GM23338 (cell line): ENCODE results near the gene BRI3. TPM values are rescaled to one million over a fixed set of nuclear protein-coding genes. Genes with fewer than 3 reads are reported as not detected.

Experiments
- ATAC-seq: fragments of 200-7000 bp; cut with Tn5 transposase; 3 replicates; pipeline ENCODE4 v1.9.1; 2020
- DNase-seq: peaks from one replicate; pipeline ENCODE4 v3.0.0-alpha.2; 2015; ENCODE audit warnings: low spot score
- H2AFZ ChIP-seq: fragments of 200-600 bp; sonication (generic); 2 replicates; pipeline ENCODE4 v1.8.0; 2016; ENCODE audit warnings: antibody characterized with exemption, mild to moderate bottlenecking, moderate library complexity
- H3F3A ChIP-seq: fragments of 200-600 bp; sonication (generic); replicated peaks from 2 replicates; pipeline ENCODE4 v1.8.0; 2017; ENCODE audit warnings: antibody characterized with exemption, mixed run types, low read depth
- H3K27ac ChIP-seq: fragments of 200-600 bp; sonication (generic); 2 replicates; pipeline ENCODE4 v1.6.1; 2016; ENCODE audit warnings: low read depth
- H3K27me3 ChIP-seq: fragments of 200-600 bp; sonication (generic); 2 replicates; pipeline ENCODE4 v1.8.0; 2016; ENCODE audit warnings: mild to moderate bottlenecking, mixed run types, moderate library complexity; ENCODE audit not compliant: insufficient read depth
- H3K36me3 ChIP-seq: fragments of 200-600 bp; sonication (generic); 2 replicates; pipeline ENCODE4 v1.8.0; 2016; ENCODE audit warnings: mild to moderate bottlenecking; ENCODE audit not compliant: insufficient read depth
- H3K4me1 ChIP-seq: fragments of 200-600 bp; sonication (generic); 2 replicates; pipeline ENCODE4 v1.8.0; 2016; ENCODE audit warnings: mild to moderate bottlenecking, moderate library complexity; ENCODE audit not compliant: insufficient read depth
- H3K4me2 ChIP-seq: fragments of 200-600 bp; sonication (generic); 2 replicates; pipeline ENCODE4 v1.7.1; 2017; ENCODE audit warnings: mixed run types
- H3K4me3 ChIP-seq: fragments of 200-600 bp; sonication (generic); 2 replicates; pipeline ENCODE4 v1.6.1; 2016; ENCODE audit warnings: mixed run types
- H3K79me2 ChIP-seq: fragments of 200-600 bp; sonication (generic); replicated peaks from 2 replicates; pipeline ENCODE4 v1.8.0; 2017; ENCODE audit warnings: mild to moderate bottlenecking; ENCODE audit not compliant: insufficient read depth
- H3K9me2 ChIP-seq: fragments of 200-600 bp; sonication (generic); 2 replicates; pipeline ENCODE4 v1.8.0; 2017; ENCODE audit not compliant: insufficient read depth
- H4K20me1 ChIP-seq: fragments of 200-600 bp; sonication (generic); replicated peaks from 2 replicates; pipeline ENCODE4 v1.8.0; 2017; ENCODE audit warnings: mild to moderate bottlenecking; ENCODE audit not compliant: insufficient read depth
- H3K27ac Mint-ChIP-seq: 2 replicates; pipeline ENCODE4 v1.8.0; 2020; ENCODE audit warnings: inconsistent platforms, mild to moderate bottlenecking, moderate library complexity, mixed read lengths
- H3K27me3 Mint-ChIP-seq: 3 replicates; pipeline ENCODE4 v1.8.0; 2022; ENCODE audit warnings: low read depth, mild to moderate bottlenecking, moderate library complexity, mixed read lengths, inconsistent platforms; ENCODE audit not compliant: insufficient read depth, poor library complexity
- H3K36me3 Mint-ChIP-seq: 3 replicates; pipeline ENCODE4 v1.8.0; 2021; ENCODE audit warnings: low read depth, mild to moderate bottlenecking, inconsistent platforms, moderate library complexity, mixed read lengths
- H3K4me1 Mint-ChIP-seq: 3 replicates; pipeline ENCODE4 v1.8.0; 2020; ENCODE audit warnings: mild to moderate bottlenecking, inconsistent platforms, mixed read lengths
- H3K4me3 Mint-ChIP-seq: 3 replicates; pipeline ENCODE4 v1.8.0; 2021; ENCODE audit warnings: moderate library complexity, mild to moderate bottlenecking, inconsistent platforms, mixed read lengths
- H3K9me3 Mint-ChIP-seq: 3 replicates; pipeline ENCODE4 v1.8.0; 2020; ENCODE audit warnings: moderate library complexity, mild to moderate bottlenecking, inconsistent platforms, mixed read lengths
- CREB1 ChIP-seq: fragments of 250-450 bp; sonication (Bioruptor Pico); IDR thresholded peaks from 2 replicates; pipeline ENCODE4 v1.5.0; 2020; ENCODE audit warnings: low read depth, mild to moderate bottlenecking, moderate library complexity
- EZH2 ChIP-seq: fragments of 200-600 bp; sonication (generic); IDR thresholded peaks from one replicate; pipeline ENCODE4 v1.8.0; 2017; ENCODE audit warnings: antibody characterized with exemption, mild to moderate bottlenecking, low read depth; ENCODE audit not compliant: unreplicated experiment
- EZH2phosphoT487 ChIP-seq: fragments of 200-600 bp; sonication (generic); IDR thresholded peaks from one replicate; pipeline ENCODE4 v1.8.1; 2018; ENCODE audit warnings: antibody characterized with exemption; ENCODE audit not compliant: unreplicated experiment
- JUNB ChIP-seq: IDR thresholded peaks from one replicate; pipeline ENCODE4 v1.6.1; 2016; ENCODE audit warnings: antibody characterized with exemption; ENCODE audit not compliant: unreplicated experiment
- NANOG ChIP-seq: IDR thresholded peaks from 2 replicates; pipeline ENCODE4 v1.6.1; 2016; ENCODE audit warnings: antibody characterized with exemption, borderline replicate concordance
- POLR2AphosphoS5 ChIP-seq: IDR thresholded peaks from 2 replicates; pipeline ENCODE4 v1.6.1; 2016; ENCODE audit warnings: antibody characterized with exemption, low read depth
- STAT1 ChIP-seq: IDR thresholded peaks from one replicate; pipeline ENCODE4 v1.6.1; 2016; ENCODE audit warnings: antibody characterized with exemption; ENCODE audit not compliant: unreplicated experiment
- ZNF114 ChIP-seq: fragments of 250-450 bp; sonication (Bioruptor Pico); IDR thresholded peaks from 2 replicates; pipeline ENCODE4 v1.5.0; 2020; ENCODE audit warnings: mild to moderate bottlenecking, moderate library complexity
- ZNF331 ChIP-seq: fragments of 250-450 bp; sonication (Bioruptor Pico); IDR thresholded peaks from 2 replicates; pipeline ENCODE4 v1.5.0; 2020; ENCODE audit warnings: low read depth, mild to moderate bottlenecking, moderate library complexity
- polyA plus RNA-seq: library from polyadenylated mRNA; unstranded; fragments of >200 nt; fragmentation: Nextera tagmentation; extraction: Ambion mirVana; gene quantifications from 2 replicates; pipeline ENCODE4 v1.2.1, GENCODE V29; 2016
- total RNA-seq: library from RNA; depleted of rRNA; stranded (reverse); fragments of >200 nt; shearing (Covaris generic); gene quantifications from 2 replicates; pipeline ENCODE4 v1.2.3, GENCODE V29; 2014
- TF ChIP-seq, protein P1 (sequence below): IDR thresholded peaks from 2 replicates; pipeline ENCODE4 v1.6.1; 2016; ENCODE audit warnings: antibody characterized with exemption
- TF ChIP-seq, protein P2 (sequence below), 2 experiments: fragments of 200-600 bp in 1 of 2; sonication (generic) in 1 of 2; conservative IDR thresholded peaks; 2 replicates each; pipeline versions ENCODE4 v1.5.1 to v1.6.1; 2016 to 2017; ENCODE audit warnings: antibody characterized with exemption in 2 of 2, low read depth in 2 of 2, mild to moderate bottlenecking in 2 of 2, moderate library complexity in 1 of 2
- TF ChIP-seq, protein P3 (sequence below): IDR thresholded peaks from one replicate; pipeline ENCODE4 v1.6.1; 2018; ENCODE audit warnings: antibody characterized with exemption; ENCODE audit not compliant: unreplicated experiment

Gene BRI3
- total and polyA plus RNA-seq, 2 experiments from 2014 or later, result 21.7 to 66.1 TPM

DNA sequence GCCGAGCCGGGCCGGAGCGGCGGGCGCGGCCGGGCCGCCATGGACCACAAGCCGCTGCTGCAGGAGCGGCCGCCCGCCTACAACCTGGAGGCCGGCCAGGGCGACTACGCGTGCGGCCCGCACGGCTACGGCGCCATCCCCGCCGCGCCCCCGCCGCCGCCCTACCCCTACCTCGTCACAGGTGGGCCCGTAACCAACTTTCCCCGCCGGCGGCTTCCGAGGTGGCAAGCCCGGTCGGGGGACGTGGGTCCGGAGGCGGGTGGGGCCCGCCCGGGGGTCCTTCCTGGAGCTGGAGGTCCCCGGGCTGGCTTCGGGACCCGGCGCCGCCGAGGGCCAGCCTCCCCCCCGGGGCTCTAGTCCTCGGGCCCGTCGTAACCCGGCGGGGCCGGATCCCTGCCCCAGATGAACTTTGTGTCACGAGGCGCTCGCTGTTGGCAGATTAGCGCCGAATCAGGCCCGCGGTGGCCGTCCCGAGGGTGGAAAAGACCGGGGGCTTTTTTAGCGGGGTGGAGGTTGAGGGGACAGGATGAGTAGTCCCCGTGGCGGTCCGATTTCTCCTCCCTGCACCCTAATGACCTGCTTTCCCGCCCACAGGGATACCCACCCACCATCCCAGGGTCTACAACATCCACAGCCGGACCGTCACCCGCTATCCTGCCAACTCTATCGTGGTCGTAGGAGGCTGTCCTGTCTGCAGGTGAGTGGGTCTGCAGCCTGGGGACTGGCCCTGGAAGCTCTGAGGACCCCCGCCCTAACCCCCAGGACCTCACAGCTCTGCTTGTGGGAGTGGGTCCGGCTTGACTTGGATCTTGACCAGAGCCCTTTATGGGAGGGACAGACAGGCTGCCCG lies 496 bp downstream of the BRI3 start:
- H3K79me2 ChIP-seq, result peaks cover 43% of the 10 kb centered on the region
- peak; percentile 4; the same call in 2 of the 3 replicates for ATAC-seq
- TF ChIP-seq, protein P1, sequence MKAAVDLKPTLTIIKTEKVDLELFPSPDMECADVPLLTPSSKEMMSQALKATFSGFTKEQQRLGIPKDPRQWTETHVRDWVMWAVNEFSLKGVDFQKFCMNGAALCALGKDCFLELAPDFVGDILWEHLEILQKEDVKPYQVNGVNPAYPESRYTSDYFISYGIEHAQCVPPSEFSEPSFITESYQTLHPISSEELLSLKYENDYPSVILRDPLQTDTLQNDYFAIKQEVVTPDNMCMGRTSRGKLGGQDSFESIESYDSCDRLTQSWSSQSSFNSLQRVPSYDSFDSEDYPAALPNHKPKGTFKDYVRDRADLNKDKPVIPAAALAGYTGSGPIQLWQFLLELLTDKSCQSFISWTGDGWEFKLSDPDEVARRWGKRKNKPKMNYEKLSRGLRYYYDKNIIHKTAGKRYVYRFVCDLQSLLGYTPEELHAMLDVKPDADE, result no peak
- TF ChIP-seq, protein P2, sequence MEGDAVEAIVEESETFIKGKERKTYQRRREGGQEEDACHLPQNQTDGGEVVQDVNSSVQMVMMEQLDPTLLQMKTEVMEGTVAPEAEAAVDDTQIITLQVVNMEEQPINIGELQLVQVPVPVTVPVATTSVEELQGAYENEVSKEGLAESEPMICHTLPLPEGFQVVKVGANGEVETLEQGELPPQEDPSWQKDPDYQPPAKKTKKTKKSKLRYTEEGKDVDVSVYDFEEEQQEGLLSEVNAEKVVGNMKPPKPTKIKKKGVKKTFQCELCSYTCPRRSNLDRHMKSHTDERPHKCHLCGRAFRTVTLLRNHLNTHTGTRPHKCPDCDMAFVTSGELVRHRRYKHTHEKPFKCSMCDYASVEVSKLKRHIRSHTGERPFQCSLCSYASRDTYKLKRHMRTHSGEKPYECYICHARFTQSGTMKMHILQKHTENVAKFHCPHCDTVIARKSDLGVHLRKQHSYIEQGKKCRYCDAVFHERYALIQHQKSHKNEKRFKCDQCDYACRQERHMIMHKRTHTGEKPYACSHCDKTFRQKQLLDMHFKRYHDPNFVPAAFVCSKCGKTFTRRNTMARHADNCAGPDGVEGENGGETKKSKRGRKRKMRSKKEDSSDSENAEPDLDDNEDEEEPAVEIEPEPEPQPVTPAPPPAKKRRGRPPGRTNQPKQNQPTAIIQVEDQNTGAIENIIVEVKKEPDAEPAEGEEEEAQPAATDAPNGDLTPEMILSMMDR (conservative IDR thresholded peaks at IDR 0.05; ENCODE audit: low read depth in 2 of 2), result no peak
- no peak for TF ChIP-seq EZH2
- no peak for TF ChIP-seq NANOG
- TF ChIP-seq CREB1 (CRISPR knock-in tag), result no peak
- peaks cover 9% of the 10 kb centered on the region; the same call in 1 of the 2 replicates for H4K20me1 ChIP-seq
- peak overlapping the region; percentile 90 for H3K4me2 ChIP-seq
- no peaks in the 10 kb centered on the region for H3K36me3 ChIP-seq
- H3K4me1 ChIP-seq, result peaks cover 20% of the 10 kb centered on the region
- H2AFZ ChIP-seq, result no peak overlapping the region
- peaks cover 35% of the 10 kb centered on the region for H3K4me1 Mint-ChIP-seq
- DNase-seq, result peak; percentile 43
- no peaks in the 10 kb centered on the region for H3K9me2 ChIP-seq
- peak overlapping the region; percentile 83 for H3K4me3 ChIP-seq
- H3K9me3 Mint-ChIP-seq, result no peaks in the 10 kb centered on the region; the same call in 2 of the 3 replicates
- peak overlapping the region; percentile 93 for H3K4me3 Mint-ChIP-seq
- H3K27ac ChIP-seq, result no peak overlapping the region
- H3K36me3 Mint-ChIP-seq, result peaks cover 8% of the 10 kb centered on the region
- H3K27ac Mint-ChIP-seq, result peak overlapping the region; percentile 36; the same call in 1 of the 2 replicates
- H3F3A ChIP-seq, result 0 out of 2 replicates have a peak, but pooled peaks cover 4% of the 10 kb centered on the region
- H3K27me3 Mint-ChIP-seq, result peaks cover 18% of the 10 kb centered on the region
- no peaks in the 10 kb centered on the region for H3K27me3 ChIP-seq

DNA sequence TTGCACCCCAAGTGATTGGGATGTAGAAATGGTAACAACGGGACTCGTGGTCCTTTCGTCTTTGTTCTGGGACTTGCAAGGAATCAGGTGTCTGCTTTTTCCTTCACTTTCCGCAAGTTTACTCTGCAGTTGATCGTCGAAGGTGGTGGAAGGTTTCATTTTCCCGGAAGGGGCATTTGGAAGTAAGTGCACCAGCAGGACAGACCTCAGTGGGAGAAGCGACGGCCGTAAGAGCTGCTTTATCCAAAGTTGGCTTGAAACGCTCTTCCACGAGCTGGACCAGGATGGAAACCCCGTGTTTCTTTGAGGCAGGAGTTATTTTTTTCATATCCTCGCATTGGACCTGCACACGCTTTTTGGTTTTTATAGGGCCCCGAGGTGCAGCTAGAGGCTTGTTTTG lies 1.2 kb downstream of the BRI3 start:
- no peaks in the 10 kb centered on the region for H3K36me3 ChIP-seq
- peak overlapping the region; percentile 83 for H3K4me3 ChIP-seq
- H3K27me3 Mint-ChIP-seq, result peaks cover 16% of the 10 kb centered on the region
- H3K27ac ChIP-seq, result no peak overlapping the region
- H3K4me2 ChIP-seq, result peak overlapping the region; percentile 90
- DNase-seq, result no peak
- peak overlapping the region; percentile 93 for H3K4me3 Mint-ChIP-seq
- H3K27me3 ChIP-seq, result no peaks in the 10 kb centered on the region
- 0 out of 2 replicates have a peak, but pooled peaks cover 4% of the 10 kb centered on the region for H3F3A ChIP-seq
- H4K20me1 ChIP-seq, result peaks cover 14% of the 10 kb centered on the region; the same call in 1 of the 2 replicates
- H3K4me1 Mint-ChIP-seq, result peaks cover 40% of the 10 kb centered on the region
- no peak for ATAC-seq
- H3K27ac Mint-ChIP-seq, result no peak overlapping the region
- no peaks in the 10 kb centered on the region; the same call in 2 of the 3 replicates for H3K9me3 Mint-ChIP-seq
- peaks cover 8% of the 10 kb centered on the region for H3K36me3 Mint-ChIP-seq
- H2AFZ ChIP-seq, result no peak overlapping the region
- H3K9me2 ChIP-seq, result no peaks in the 10 kb centered on the region
- peaks cover 43% of the 10 kb centered on the region for H3K79me2 ChIP-seq
- peaks cover 25% of the 10 kb centered on the region for H3K4me1 ChIP-seq
- TF ChIP-seq NANOG (no peak), POLR2AphosphoS5 (no peak), JUNB (no peak), ZNF331 (no peak), EZH2 (no peak), EZH2phosphoT487 (no peak), CREB1 (CRISPR knock-in tag) (no peak), STAT1 (no peak), ZNF114 (CRISPR knock-in tag) (no peak)
- TF ChIP-seq, protein P3, sequence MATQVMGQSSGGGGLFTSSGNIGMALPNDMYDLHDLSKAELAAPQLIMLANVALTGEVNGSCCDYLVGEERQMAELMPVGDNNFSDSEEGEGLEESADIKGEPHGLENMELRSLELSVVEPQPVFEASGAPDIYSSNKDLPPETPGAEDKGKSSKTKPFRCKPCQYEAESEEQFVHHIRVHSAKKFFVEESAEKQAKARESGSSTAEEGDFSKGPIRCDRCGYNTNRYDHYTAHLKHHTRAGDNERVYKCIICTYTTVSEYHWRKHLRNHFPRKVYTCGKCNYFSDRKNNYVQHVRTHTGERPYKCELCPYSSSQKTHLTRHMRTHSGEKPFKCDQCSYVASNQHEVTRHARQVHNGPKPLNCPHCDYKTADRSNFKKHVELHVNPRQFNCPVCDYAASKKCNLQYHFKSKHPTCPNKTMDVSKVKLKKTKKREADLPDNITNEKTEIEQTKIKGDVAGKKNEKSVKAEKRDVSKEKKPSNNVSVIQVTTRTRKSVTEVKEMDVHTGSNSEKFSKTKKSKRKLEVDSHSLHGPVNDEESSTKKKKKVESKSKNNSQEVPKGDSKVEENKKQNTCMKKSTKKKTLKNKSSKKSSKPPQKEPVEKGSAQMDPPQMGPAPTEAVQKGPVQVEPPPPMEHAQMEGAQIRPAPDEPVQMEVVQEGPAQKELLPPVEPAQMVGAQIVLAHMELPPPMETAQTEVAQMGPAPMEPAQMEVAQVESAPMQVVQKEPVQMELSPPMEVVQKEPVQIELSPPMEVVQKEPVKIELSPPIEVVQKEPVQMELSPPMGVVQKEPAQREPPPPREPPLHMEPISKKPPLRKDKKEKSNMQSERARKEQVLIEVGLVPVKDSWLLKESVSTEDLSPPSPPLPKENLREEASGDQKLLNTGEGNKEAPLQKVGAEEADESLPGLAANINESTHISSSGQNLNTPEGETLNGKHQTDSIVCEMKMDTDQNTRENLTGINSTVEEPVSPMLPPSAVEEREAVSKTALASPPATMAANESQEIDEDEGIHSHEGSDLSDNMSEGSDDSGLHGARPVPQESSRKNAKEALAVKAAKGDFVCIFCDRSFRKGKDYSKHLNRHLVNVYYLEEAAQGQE, result no peak
- TF ChIP-seq, protein P2 (conservative IDR thresholded peaks at IDR 0.05; ENCODE audit: low read depth in 2 of 2), result no peak
- TF ChIP-seq, protein P1, result no peak
